Ammon's horn (tissue), 1 donor: ENCODE results near the gene ABCA2.

ENCODE experiments used
- DNase-seq: peaks from one replicate; pipeline ENCODE4 v3.0.0-alpha.2; 2016; ENCODE audit warnings: low spot score

ABCA2 gene

DNA sequence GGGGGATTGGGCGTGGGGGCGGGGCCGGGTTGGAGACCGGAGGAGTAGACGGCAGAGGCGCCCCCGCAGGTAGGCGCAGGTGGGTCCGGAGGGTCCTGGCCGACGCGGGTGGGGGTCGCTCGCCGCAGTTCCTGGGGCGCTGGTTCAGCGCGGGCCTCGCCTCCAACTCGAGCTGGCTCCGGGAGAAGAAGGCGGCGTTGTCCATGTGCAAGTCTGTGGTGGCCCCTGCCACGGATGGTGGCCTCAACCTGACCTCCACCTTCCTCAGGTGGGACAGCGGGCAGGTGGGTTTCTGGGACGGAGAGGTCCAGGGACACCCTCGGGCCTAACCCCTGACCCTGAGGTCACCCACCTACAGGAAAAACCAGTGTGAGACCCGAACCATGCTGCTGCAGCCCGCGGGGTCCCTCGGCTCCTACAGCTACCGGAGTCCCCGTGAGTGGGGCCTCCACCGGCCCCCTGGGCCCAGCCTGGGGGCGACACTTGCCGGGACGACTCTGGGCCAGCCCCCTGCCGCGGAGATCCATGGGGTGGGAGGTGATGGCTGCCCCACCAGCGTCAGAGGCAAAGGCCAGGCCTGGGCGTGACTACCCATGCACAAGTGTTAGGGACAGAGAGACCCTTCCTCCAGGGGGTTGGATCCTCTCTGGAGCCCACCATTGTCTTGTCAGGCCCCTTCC lies 49.0 kb downstream of the ABCA2 start:
- DNase-seq = no peak

GRCh38 chr9:136978073-136978864 lies 49.8 kb downstream of the ABCA2 start:
- peak; percentile 95 for DNase-seq

GRCh38 chr9:136977649-136978072 lies 50.4 kb downstream of the ABCA2 start:
- peak; percentile 45 for DNase-seq

GRCh38 chr9:136977223-136977622 lies 50.8 kb downstream of the ABCA2 start, which contains the start of gene PTGDS:
TSS of gene PTGDS (plus strand) at chr9:136977504. CDS start at chr9:136977579, 75 bp downstream.
- DNase-seq = peak; percentile 97

DNA sequence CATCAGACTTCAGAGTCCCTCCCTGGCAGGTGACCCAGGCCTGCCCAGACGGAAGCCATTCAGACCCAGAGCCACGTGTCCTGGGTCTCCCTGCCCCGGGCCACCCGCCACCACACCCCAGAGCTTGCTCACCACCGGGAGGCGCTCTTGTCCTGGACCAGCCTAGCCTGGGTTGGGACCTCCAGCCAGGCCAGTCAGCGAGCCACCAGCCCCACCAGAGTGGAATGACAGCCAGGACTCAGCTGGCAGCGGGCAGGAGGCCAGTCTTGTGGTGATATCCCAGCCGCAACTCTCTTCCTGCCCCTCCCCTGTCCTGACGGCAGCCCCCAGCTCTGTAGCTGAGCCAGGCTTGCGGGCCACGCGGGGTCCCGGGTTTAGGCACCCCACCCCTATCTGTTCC lies 52.4 kb downstream of the ABCA2 start:
- peak; percentile 91 for DNase-seq

GRCh38 chr9:136974817-136975535 lies 53.1 kb downstream of the ABCA2 start:
- DNase-seq = no peak

DNA sequence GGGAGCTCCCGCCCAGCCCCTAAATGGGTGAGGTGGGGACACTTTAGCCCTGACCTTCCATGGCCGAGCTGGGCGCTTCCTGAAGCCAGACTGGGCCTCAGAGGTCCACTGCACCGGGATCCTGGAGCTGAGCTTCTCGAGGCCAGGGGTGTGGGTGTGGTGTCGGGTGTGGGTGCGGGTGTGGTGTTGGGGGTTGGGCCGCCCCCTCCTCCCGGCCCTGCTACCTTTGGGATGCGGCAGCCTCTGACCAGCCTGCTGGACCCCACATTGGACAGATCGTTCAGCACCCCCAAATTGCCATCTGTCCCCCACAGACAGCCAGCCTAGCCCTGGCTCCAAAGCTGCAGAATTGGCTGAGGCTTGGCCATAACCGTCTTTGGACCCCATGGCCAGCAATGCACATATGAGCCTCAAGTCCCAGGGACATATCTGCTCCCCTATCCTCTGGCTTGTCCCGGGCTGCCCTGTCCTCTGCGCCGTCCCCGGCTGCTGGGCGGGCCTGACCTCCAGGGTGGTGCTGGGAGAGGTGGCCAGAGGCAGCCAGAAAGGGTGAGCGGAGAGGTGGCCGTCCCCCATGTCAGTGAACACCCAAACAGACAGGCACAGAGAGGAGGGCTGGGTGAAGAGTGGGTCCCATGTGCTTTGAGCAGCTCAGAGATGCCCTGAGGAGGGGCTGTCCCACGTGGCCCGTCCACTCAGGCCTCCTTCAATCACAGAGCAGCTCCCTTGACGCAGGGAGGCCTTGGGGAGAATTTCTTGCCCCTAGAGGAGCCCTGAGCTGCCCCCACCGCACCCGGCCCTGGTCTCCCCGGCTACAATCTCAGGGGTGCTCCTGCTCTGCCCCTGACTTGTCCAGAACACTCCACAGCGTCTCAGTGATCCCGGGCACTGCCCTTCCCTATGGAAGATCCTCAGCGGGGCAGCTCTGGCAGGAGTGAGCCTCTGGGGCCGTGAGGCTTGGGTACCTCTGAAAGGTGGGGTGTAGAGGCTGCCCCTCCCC lies 54.1 kb downstream of the ABCA2 start:
- DNase-seq = no peak

- DNase-seq = no peak
Measured at GRCh38 chr9:136972743-136973142, 55.3 kb downstream of the ABCA2 start.

GRCh38 chr9:136972335-136972734 lies 55.7 kb downstream of the ABCA2 start:
- no peak for DNase-seq

GRCh38 chr9:136971746-136972145 lies 56.3 kb downstream of the ABCA2 start:
- DNase-seq = no peak

DNA sequence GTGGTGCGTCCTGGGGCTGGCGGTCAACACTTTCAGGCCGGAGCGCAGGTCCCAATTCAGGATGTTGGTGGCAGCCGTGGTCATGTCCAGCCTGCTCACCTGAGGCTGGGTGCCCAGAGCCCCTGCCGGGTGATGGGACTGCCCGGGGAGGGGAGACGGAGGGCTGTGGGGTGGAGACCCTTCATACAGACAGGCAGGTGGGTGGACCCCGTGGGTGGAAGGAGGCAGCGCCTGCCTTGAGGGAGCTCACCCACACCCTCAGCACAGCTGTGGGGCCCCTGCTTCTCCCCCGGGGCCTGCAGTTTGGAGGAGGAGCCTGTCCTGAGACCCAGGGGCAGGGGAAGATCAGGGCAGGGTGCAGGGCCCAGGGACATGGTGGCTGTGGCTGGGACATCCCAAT lies 57.7 kb downstream of the ABCA2 start:
- no peak for DNase-seq

DNA sequence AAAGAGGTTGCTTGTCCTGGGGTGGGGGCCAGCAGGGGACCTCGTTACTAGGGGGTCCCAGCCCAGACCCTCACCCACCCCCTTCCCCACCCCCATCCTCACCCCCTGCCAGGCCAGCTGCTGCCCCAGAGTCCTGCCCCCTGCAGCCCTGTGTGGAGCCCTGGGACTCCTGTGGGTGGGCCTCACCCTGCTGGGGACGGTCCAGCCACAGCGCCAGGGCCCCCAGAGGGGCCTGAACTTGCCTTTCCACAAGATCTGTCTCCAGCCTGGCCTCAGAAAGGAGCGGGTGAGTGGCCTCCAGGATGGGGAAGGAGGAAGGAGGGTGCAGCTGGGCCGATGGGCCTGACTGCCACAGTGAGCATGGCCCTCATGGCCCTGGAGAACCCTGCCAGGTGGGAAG lies 58.3 kb downstream of the ABCA2 start:
- no peak for DNase-seq

DNA sequence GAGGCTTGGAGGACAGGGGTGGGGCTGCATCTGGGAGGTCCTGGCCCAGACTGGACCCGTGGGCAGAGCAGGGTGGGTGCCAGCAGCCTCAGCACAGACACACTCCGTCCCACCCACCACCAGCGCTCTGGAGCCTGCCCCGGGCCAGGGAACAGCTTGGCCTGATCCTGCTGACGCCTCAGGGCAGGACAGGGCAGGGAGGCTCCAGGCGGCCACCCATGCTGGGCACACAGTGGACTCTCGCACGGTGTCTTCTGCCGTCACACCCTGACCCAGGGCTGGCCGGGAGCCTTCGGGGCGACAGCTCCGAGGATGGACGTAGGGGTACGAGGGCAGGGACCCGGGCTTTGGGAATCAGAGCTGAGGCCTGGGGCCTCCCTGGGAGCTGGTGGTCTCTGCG lies 58.9 kb downstream of the ABCA2 start:
- DNase-seq = no peak

DNA sequence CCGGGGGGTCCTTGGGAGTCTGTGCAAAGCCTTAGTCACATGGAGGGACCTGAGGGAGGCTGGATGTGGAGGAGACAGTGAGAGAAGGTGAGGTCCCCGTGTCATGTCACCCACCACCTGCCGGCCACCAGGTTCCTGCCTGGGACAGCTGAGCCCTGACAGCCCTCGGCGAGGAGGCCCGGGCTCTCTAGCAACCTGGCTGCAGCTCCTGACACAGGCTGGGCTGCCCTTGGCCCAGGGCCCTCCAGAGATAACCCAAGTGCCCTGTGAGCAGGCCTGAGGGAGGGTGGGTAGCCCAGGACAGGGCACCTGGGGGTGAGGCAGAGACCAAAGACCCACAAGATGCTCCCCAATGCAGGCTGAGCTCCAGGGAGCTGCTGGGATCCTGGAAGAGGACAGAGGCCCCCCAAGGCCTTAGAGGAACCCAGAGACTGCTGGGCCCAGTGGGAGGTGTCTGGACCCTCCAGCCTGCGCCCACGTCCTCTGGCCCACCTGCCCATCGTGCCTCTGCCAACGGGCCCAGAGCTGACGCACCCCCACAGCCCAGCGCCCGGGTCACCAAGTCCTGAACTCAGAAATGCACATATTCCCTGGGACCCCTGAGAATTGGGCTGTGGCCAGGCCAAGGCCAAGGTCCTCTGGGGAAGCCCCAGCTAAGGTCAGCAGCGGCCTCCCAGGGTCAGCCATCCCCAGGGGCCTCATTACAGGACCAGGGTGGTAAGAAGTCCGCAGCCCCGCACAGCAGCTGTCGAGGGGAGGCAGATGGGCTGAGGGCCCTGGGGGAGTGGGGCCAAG lies 59.5 kb downstream of the ABCA2 start:
- DNase-seq = no peak

- peak; percentile 92 for DNase-seq
Measured at GRCh38 chr9:136965771-136966484, 62.1 kb downstream of the ABCA2 start.

DNA sequence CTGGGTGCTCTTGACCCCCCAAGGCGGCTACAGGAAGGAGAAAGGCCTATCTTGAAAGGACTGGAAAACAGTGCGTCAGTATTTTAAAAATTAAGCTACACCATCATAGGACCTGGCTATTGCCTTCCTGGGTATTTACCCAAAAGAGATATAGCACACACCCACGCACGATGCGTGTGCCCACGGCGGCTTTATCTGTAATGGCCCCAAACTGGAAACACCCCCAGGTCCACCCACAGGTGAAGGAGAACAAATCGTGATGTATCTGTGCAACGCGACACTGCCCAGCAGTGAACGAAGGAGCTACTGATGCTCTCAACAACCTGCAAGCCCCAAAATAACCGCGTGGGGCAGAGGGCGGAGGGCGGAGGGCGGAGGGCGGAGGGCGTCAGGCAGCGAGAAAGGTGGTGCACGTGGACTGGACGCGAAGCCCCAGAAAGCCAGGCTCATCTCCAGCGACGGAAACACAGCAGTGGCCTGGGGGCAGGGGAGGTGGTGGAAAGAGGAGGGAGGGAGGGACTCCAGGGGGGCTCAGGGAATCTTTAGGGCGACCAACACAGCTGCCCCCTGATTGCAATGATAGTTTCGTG lies 63.1 kb downstream of the ABCA2 start:
- DNase-seq = no peak

DNA sequence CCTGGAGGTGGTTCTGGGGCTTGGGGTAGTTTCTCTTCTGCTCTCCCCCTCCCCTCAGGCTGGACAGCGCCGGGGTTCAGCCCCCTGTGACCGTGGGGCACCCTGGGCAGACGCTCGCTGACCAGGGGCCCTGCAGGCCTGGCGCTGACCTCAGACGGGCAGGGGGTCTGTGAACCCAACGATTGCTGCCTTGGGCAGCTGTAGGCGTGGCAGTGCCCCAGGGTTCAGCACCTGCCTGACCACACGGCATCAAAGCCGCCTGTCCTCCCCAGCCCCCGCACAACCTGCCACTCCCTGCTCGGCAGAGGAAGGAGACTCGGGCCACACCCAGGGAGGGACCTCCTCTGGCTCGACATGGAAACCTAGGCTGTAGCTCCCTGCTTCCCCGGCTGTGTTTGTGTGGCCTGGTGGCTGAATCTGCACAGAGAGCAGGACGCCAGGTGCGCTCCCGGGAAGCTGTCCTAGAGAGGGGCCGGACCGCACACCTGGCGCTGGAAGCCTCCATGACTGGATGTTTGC lies 63.8 kb downstream of the ABCA2 start:
- DNase-seq = no peak

DNA sequence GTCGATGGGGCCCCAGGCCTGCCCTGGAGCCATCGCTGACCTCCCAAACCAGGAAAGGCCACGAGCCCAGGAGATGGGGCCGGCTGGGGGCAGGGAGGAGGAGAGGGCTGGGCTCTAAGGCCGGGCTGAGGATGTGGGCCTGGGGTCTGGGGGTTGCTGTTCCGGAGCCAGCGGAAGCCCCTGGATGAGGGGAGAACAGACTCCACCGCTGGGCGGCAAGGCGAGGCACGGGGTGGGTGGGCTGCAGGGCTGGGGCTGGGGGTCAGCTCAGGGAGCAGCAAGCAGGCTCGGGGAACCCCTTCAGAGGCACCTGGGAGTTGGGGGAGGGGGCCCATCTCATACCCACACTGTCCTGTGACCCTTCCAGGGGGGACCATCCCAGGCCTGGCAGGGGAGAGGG lies 64.3 kb downstream of the ABCA2 start:
- DNase-seq = no peak

GRCh38 chr9:136963341-136963740 lies 64.7 kb downstream of the ABCA2 start:
- peak; percentile 34 for DNase-seq
